ENCODE measurements around the gene AGL.
"Not testable (repeated sequence)": the region's sequence is repeated elsewhere in the genome, so short reads cannot be mapped to it uniquely, and the experiment has no call there.

AGL gene

DNA sequence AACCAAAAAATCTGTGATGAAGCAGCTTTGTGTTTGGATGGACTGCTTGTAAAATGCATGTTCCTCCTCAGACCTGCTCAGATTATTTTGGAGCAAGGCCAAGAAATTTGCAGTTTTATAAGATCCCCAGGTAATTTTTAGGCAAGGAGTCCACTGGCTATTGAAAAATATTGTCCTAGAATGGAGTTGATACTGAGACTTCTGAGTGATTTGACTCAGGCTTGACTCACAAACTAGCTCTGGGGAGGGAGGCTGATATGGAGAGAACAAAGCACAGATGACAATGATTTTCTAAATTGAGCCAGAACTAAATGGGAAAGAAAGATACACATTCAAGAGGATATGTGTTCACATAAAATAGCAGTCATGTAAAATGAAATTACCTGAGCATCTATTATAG is 36.7 kb downstream of the AGL start:
- H3K36me3 ChIP-seq (ENCODE audit: control insufficient read depth, insufficient read depth, low read length), result peaks cover 3% of the 10 kb centered on the region
- H3K9me3 ChIP-seq (ENCODE audit: control insufficient read depth, insufficient read depth, low read length), result no peaks in the 10 kb centered on the region
- H3K4me3 ChIP-seq (ENCODE audit: low read depth, low read length), result no peak overlapping the region
- no peaks in the 10 kb centered on the region for H3K27me3 ChIP-seq (ENCODE audit: control insufficient read depth, insufficient read depth, low read length)
- no peaks in the 10 kb centered on the region for H3K4me1 ChIP-seq (ENCODE audit: control insufficient read depth, insufficient read depth, low read length)
- no peak overlapping the region for H3K9ac ChIP-seq (ENCODE audit: low read depth, low read length)

DNA sequence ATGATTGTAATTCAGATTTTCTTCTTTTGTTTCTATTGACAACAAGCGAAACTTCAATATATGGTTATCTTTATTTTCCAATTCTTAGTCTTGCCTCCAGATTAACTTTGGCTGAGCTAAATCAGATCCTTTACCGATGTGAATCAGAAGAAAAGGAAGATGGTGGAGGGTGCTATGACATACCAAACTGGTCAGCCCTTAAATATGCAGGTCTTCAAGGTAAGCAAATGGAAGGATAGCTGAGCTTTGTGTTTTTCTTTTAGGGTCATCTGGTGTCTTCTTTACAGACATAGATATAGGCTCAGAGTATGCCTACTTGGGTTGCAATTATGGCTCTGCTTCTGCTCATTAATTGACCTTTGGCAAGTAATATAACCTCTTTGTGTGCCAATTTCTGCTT is 37.7 kb downstream of the AGL start:
- Histone ChIP-seq H3K27me3 (ENCODE audit: control insufficient read depth, insufficient read depth, low read length) (no peaks in the 10 kb centered on the region), H3K36me3 (ENCODE audit: control insufficient read depth, insufficient read depth, low read length) (peaks cover 3% of the 10 kb centered on the region), H3K4me3 (ENCODE audit: low read depth, low read length) (no peak overlapping the region), H3K4me1 (ENCODE audit: control insufficient read depth, insufficient read depth, low read length) (no peaks in the 10 kb centered on the region), H3K9me3 (ENCODE audit: control insufficient read depth, insufficient read depth, low read length) (no peaks in the 10 kb centered on the region), H3K9ac (ENCODE audit: low read depth, low read length) (no peak overlapping the region)

DNA sequence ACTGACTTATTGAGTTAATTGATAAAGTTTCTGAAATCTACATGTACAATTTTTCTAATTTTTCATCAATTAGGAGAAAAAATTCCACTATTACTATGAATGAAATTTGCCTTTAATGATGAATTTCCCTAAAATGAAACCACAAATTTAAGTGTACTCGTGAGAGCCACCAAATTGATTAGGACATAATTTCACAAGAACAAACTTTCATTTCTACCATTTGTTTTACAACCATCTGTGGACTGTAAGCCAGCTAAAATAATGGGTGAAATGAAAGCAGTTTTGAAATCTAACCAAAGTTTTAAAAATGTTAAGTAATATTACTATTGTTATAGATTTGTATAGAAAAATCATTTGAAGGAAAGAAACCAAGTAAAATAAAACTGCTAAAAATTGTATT is 41.8 kb downstream of the AGL start:
- Histone ChIP-seq H3K9me3 (ENCODE audit: control insufficient read depth, insufficient read depth, low read length) (no peaks in the 10 kb centered on the region), H3K4me1 (ENCODE audit: control insufficient read depth, insufficient read depth, low read length) (no peaks in the 10 kb centered on the region), H3K27me3 (ENCODE audit: control insufficient read depth, insufficient read depth, low read length) (no peaks in the 10 kb centered on the region), H3K9ac (ENCODE audit: low read depth, low read length) (no peak overlapping the region), H3K36me3 (ENCODE audit: control insufficient read depth, insufficient read depth, low read length) (peaks cover 2% of the 10 kb centered on the region), H3K4me3 (ENCODE audit: low read depth, low read length) (no peak overlapping the region)

DNA sequence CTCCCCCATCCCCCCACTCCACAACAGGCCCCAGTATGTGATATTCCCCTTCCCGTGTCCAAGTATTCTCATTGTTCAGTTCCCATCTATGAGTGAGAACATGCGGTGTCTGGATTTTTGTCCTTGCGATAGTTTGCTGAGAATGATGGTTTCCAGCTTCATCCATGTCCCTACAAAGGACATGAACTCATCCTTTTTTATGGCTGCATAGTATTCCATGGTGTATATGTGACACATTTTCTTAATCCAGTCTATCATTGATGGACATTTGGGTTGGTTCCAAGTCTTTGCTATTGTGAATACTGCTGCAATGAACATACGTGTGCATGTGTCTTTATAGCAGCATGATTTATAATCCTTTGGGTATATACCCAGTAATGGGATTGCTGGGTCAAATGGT is 53.1 kb downstream of the AGL start:
- H3K36me3 ChIP-seq (ENCODE audit: control insufficient read depth, insufficient read depth, low read length); H3K4me1 ChIP-seq (ENCODE audit: control insufficient read depth, insufficient read depth, low read length); H3K9ac ChIP-seq (ENCODE audit: low read depth, low read length); H3K27me3 ChIP-seq (ENCODE audit: control insufficient read depth, insufficient read depth, low read length); H3K4me3 ChIP-seq (ENCODE audit: low read depth, low read length); H3K9me3 ChIP-seq (ENCODE audit: control insufficient read depth, insufficient read depth, low read length): not testable (repeated sequence)

DNA sequence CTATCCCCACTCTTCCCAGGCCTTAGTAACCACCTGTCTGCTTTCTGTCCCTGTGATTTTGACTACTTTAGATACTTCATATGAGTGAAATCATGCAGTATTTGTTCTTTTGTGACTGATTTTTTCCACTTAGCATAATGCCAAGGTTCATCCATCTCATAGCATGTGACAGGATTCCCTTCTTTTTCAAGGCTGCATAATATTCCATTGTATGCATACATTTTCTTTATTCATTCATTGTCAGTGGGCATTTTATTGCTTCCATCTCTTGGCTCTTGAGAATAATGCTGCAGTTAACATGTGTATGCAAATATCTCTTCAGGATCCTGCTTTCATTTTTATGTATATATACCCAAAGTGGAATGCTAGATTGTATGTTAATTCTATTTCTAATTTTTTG is 56.4 kb downstream of the AGL start:
- H3K4me1 ChIP-seq (ENCODE audit: control insufficient read depth, insufficient read depth, low read length), result no peaks in the 10 kb centered on the region
- H3K9me3 ChIP-seq (ENCODE audit: control insufficient read depth, insufficient read depth, low read length), result no peaks in the 10 kb centered on the region
- no peak overlapping the region for H3K9ac ChIP-seq (ENCODE audit: low read depth, low read length)
- H3K27me3 ChIP-seq (ENCODE audit: control insufficient read depth, insufficient read depth, low read length), result no peaks in the 10 kb centered on the region
- H3K4me3 ChIP-seq (ENCODE audit: low read depth, low read length), result no peak overlapping the region
- no peaks in the 10 kb centered on the region for H3K36me3 ChIP-seq (ENCODE audit: control insufficient read depth, insufficient read depth, low read length)

DNA sequence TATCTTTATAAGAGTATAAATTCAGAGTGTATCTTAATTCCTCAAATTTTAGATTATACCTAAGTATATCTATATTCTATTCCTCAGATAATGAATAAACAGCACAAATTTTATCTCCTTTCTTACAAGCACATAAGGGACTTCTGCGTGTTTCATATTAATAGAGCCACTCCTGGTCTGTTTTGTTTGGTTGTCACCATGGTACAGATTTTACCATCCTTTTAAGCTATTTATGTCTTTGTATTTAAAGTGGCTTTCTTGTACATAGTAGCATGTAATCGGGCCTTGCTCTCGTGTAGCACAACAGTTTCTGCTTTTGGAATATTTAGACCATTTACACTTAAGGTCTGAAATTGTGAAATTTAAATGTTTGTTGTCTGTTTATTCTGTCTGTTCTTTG is 67.1 kb downstream of the AGL start:
- Histone ChIP-seq H3K9me3 (ENCODE audit: control insufficient read depth, insufficient read depth, low read length) (no peaks in the 10 kb centered on the region), H3K4me3 (ENCODE audit: low read depth, low read length) (no peak overlapping the region), H3K36me3 (ENCODE audit: control insufficient read depth, insufficient read depth, low read length) (no peaks in the 10 kb centered on the region), H3K27me3 (ENCODE audit: control insufficient read depth, insufficient read depth, low read length) (no peaks in the 10 kb centered on the region), H3K4me1 (ENCODE audit: control insufficient read depth, insufficient read depth, low read length) (no peaks in the 10 kb centered on the region), H3K9ac (ENCODE audit: low read depth, low read length) (no peak overlapping the region)

DNA sequence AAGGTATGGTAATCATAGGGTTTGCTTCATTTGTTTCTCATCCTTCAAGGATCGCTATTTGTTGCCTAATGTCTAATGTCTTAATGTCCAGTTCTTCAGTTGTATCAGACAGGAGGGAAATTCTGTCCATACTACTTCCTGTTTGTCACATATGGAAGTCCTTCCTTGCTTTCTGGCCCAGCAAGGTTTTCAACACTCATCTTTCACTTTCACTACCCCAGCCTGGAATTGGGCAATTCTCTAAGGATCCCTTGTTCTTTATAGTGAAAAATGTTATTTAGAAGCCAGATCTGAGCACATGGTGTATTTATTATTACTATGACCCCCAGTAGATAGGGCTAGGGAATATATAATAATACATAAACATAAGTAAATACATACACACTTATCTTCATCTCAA is 69.1 kb downstream of the AGL start:
- Histone ChIP-seq H3K4me1 (ENCODE audit: control insufficient read depth, insufficient read depth, low read length) (no peaks in the 10 kb centered on the region), H3K36me3 (ENCODE audit: control insufficient read depth, insufficient read depth, low read length) (no peaks in the 10 kb centered on the region), H3K4me3 (ENCODE audit: low read depth, low read length) (no peak overlapping the region), H3K9ac (ENCODE audit: low read depth, low read length) (no peak overlapping the region), H3K27me3 (ENCODE audit: control insufficient read depth, insufficient read depth, low read length) (no peaks in the 10 kb centered on the region), H3K9me3 (ENCODE audit: control insufficient read depth, insufficient read depth, low read length) (no peaks in the 10 kb centered on the region)

DNA sequence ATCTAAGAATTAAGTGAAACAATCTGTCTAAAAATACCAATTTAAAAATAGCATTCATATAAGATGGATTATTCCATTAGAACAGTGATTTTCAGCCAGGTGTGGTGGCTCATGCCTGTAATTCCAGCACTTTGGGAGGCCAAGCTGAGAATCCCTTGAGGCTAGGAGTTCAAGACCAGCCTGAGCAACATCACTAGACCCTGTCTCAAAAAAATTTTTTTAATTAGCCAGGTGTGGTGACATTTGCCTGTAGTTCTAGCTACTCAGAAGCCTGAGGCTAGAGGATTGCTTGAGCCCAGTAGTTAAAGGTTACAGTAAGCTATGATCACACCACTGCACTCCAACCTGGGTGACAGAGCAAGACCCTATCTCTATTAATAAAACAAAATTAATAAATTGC is 84.6 kb downstream of the AGL start:
- Histone ChIP-seq H3K36me3 (ENCODE audit: control insufficient read depth, insufficient read depth, low read length) (no peaks in the 10 kb centered on the region), H3K9ac (ENCODE audit: low read depth, low read length) (no peak overlapping the region), H3K27me3 (ENCODE audit: control insufficient read depth, insufficient read depth, low read length) (no peaks in the 10 kb centered on the region), H3K4me3 (ENCODE audit: low read depth, low read length) (no peak overlapping the region), H3K4me1 (ENCODE audit: control insufficient read depth, insufficient read depth, low read length) (no peaks in the 10 kb centered on the region), H3K9me3 (ENCODE audit: control insufficient read depth, insufficient read depth, low read length) (no peaks in the 10 kb centered on the region)

DNA sequence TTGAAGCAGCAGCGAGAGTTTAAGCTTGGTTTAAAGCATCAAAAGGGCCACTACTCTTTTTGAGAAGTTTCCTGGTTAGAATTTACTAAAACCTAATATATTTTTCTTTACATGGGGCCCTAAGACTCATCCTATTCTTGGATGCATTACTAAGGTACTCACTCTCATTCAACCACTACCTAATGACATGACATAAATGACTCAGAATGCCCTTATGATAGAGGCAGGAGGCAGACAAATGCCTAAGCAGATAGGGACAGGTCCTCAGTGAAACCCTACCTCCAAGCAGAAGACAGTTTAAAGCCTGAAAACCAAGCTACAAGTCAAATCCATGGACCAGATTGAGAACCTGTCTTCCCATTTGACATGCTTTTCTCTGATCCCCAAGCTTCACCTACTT is 85.4 kb downstream of the AGL start:
- H3K4me3 ChIP-seq (ENCODE audit: low read depth, low read length), result no peak overlapping the region
- H3K4me1 ChIP-seq (ENCODE audit: control insufficient read depth, insufficient read depth, low read length), result no peaks in the 10 kb centered on the region

DNA sequence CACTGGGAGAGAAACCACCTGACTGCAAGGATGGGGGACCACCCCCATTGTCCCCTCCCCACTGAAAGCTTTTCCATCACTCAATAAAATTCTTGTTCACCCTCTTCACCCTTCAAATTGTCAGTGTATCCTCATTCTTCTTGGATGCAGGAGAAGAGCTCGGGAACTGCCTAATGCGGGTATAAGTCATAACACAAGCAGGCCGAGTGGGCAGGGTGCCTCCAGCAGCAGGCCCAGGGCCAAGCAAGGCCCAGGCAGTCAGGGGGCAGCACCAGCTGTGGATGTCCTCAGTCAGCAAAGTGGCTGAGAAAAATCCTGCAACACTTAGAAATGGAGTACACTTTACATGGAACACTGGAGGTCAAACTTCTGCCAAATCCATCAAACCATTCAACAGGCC is 85.9 kb downstream of the AGL start:
- Histone ChIP-seq H3K9me3 (ENCODE audit: control insufficient read depth, insufficient read depth, low read length) (no peaks in the 10 kb centered on the region), H3K9ac (ENCODE audit: low read depth, low read length) (no peak overlapping the region), H3K4me3 (ENCODE audit: low read depth, low read length) (no peak overlapping the region), H3K36me3 (ENCODE audit: control insufficient read depth, insufficient read depth, low read length) (no peaks in the 10 kb centered on the region), H3K27me3 (ENCODE audit: control insufficient read depth, insufficient read depth, low read length) (no peaks in the 10 kb centered on the region), H3K4me1 (ENCODE audit: control insufficient read depth, insufficient read depth, low read length) (no peaks in the 10 kb centered on the region)

More for the DNA sequence above, 85.4 kb downstream of the AGL start:
- H3K9ac ChIP-seq (ENCODE audit: low read depth, low read length), result no peak overlapping the region
- H3K36me3 ChIP-seq (ENCODE audit: control insufficient read depth, insufficient read depth, low read length), result no peaks in the 10 kb centered on the region
- no peaks in the 10 kb centered on the region for H3K9me3 ChIP-seq (ENCODE audit: control insufficient read depth, insufficient read depth, low read length)
- H3K27me3 ChIP-seq (ENCODE audit: control insufficient read depth, insufficient read depth, low read length), result no peaks in the 10 kb centered on the region

DNA sequence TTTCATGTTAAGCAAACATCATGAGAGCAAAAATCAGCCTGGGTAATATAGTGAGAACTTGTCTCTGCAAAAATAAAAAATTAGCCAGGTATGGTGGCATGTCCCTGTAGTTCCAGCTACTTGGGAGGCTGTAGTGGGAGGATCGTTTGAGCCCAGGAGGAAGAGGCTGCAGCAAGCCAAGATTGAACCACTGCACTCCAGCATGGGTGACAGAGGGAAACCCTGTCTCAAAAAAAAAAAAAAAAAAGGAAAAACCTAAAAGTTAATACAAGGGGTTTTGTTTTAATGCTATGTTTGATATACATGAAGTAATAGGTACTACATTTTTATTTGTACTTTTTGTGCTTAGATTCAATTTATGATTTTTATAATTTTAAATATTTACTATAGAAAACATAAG is 92.6 kb downstream of the AGL start:
- no peaks in the 10 kb centered on the region for H3K27me3 ChIP-seq (ENCODE audit: control insufficient read depth, insufficient read depth, low read length)
- no peaks in the 10 kb centered on the region for H3K9me3 ChIP-seq (ENCODE audit: control insufficient read depth, insufficient read depth, low read length)
- H3K9ac ChIP-seq (ENCODE audit: low read depth, low read length), result no peak overlapping the region
- no peaks in the 10 kb centered on the region for H3K36me3 ChIP-seq (ENCODE audit: control insufficient read depth, insufficient read depth, low read length)
- no peak overlapping the region for H3K4me3 ChIP-seq (ENCODE audit: low read depth, low read length)
- no peaks in the 10 kb centered on the region for H3K4me1 ChIP-seq (ENCODE audit: control insufficient read depth, insufficient read depth, low read length)

DNA sequence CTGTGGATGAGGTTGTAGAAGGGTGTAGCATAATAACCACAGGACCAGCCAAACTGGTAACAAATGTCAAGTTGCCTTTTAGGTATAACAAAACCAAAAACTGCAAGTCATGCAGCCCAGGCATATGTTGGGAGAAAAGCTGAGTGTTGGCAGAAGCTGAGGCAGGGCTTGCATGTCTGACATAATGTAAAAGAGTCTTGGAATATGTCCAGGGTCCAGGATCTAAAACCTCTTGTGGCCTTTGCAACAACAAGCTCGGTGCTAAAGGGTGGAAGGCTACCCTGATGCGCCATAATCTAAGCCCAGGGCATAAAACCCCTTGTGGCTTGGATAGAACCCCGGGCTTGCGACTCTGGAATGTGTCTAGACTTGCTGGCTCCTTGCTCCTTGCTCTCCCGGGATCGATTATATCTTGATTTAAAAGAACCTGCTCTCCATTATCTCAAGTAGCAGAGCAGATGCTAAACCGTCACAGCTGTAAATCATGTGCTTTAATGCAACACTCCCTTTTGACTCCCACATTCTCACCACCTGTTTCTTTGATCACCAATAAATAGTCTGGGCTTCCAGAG is 93.1 kb downstream of the AGL start:
- H3K4me1 ChIP-seq (ENCODE audit: control insufficient read depth, insufficient read depth, low read length), result no peaks in the 10 kb centered on the region
- no peak overlapping the region for H3K4me3 ChIP-seq (ENCODE audit: low read depth, low read length)
- H3K9me3 ChIP-seq (ENCODE audit: control insufficient read depth, insufficient read depth, low read length), result no peaks in the 10 kb centered on the region
- no peaks in the 10 kb centered on the region for H3K27me3 ChIP-seq (ENCODE audit: control insufficient read depth, insufficient read depth, low read length)
- no peaks in the 10 kb centered on the region for H3K36me3 ChIP-seq (ENCODE audit: control insufficient read depth, insufficient read depth, low read length)
- H3K9ac ChIP-seq (ENCODE audit: low read depth, low read length), result no peak overlapping the region

DNA sequence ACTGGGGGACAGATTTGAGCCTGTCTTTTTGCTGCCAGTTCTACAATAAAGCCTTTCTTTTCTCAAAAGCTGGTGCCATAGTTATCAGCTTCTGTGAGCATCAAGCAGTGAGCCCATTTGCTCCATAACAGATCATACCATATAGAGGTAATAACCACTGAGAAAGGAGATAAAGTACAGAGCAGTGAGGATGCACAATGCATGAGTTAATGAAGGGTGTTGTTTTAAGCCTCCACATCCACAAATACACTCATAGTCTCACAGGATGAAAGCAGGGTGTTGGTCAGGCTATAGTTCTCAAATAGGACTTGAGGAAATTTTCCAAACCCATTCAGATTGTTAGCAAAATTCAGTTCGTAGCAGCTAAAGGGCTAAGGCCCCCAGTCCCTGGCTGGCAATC is 94.0 kb downstream of the AGL start:
- Histone ChIP-seq H3K4me3 (ENCODE audit: low read depth, low read length) (no peak overlapping the region), H3K4me1 (ENCODE audit: control insufficient read depth, insufficient read depth, low read length) (no peaks in the 10 kb centered on the region), H3K9me3 (ENCODE audit: control insufficient read depth, insufficient read depth, low read length) (no peaks in the 10 kb centered on the region), H3K9ac (ENCODE audit: low read depth, low read length) (no peak overlapping the region), H3K27me3 (ENCODE audit: control insufficient read depth, insufficient read depth, low read length) (no peaks in the 10 kb centered on the region), H3K36me3 (ENCODE audit: control insufficient read depth, insufficient read depth, low read length) (no peaks in the 10 kb centered on the region)

All from iPS-15b (cell line).